NCI-H2107 treated with DMSO at 0.1 percent for 48 hours (cell line): ENCODE results near the gene PNLDC1.
A peak's percentile ranks its signal among the peaks of the same experiment; 100 is the strongest.
"Not testable (repeated sequence)": the region's sequence is repeated elsewhere in the genome, so short reads cannot be mapped to it uniquely, and the experiment has no call there.

Experiments used
- DNase-seq: peaks from one replicate; lab custom pipeline; 2025; ENCODE audit not compliant: unreplicated experiment; lab: John Stamatoyannopoulos, UW

PNLDC1 gene

GRCh38 chr6:159819098-159819497, 19.0 kb downstream of the PNLDC1 start:
- DNase-seq: no peak

GRCh38 chr6:159819932-159820640, 20.0 kb downstream of the PNLDC1 start:
- DNase-seq: no peak

GRCh38 chr6:159821122-159821521, 21.0 kb downstream of the PNLDC1 start:
- DNase-seq: no peak

- no peak for DNase-seq
Measured at GRCh38 chr6:159821726-159822125, 21.6 kb downstream of the PNLDC1 start.

GRCh38 chr6:159823953-159824352, 23.9 kb downstream of the PNLDC1 start:
- DNase-seq: no peak

- DNase-seq: not testable (repeated sequence)
Measured at GRCh38 chr6:159824690-159825089, 24.6 kb downstream of the PNLDC1 start.

- DNase-seq: no peak
Measured at GRCh38 chr6:159826004-159826403, 25.9 kb downstream of the PNLDC1 start.

GRCh38 chr6:159826968-159827647, 27.0 kb downstream of the PNLDC1 start:
- peak; percentile 74 for DNase-seq

- no peak for DNase-seq
Measured at GRCh38 chr6:159828074-159828473, 28.0 kb downstream of the PNLDC1 start.

- DNase-seq: no peak
Measured at GRCh38 chr6:159829526-159829925, 29.4 kb downstream of the PNLDC1 start.

GRCh38 chr6:159830501-159831372, 30.7 kb downstream of the PNLDC1 start:
- peak; percentile 6 for DNase-seq

GRCh38 chr6:159831373-159831679, 31.2 kb downstream of the PNLDC1 start:
- peak; percentile 16 for DNase-seq

- DNase-seq: no peak
Measured at GRCh38 chr6:159832946-159833345, 32.9 kb downstream of the PNLDC1 start.

GRCh38 chr6:159833556-159833955, 33.5 kb downstream of the PNLDC1 start:
- DNase-seq: no peak

GRCh38 chr6:159833997-159834603, 34.0 kb downstream of the PNLDC1 start:
- no peak for DNase-seq

GRCh38 chr6:159836718-159837490, 36.8 kb downstream of the PNLDC1 start:
- no peak for DNase-seq

GRCh38 chr6:159837511-159837910, 37.4 kb downstream of the PNLDC1 start:
- DNase-seq: no peak

GRCh38 chr6:159838020-159838744, 38.1 kb downstream of the PNLDC1 start:
- no peak for DNase-seq

- DNase-seq: no peak
Measured at GRCh38 chr6:159842035-159842434, 42.0 kb downstream of the PNLDC1 start.
